WERI-Rb-1 (cell line): Measurements from ENCODE around the gene CD69.
A peak's percentile ranks its signal among the peaks of the same experiment; 100 is the strongest.

ENCODE experiments used
- DNase-seq: peaks from one replicate; pipeline ENCODE4 v3.0.0-alpha.2; 2020
- H3K27ac ChIP-seq: fragments of 250-450 bp; sonication (Bioruptor Pico); 2 replicates; pipeline ENCODE4 v1.5.1; 2020; ENCODE audit warnings: mild to moderate bottlenecking, moderate library complexity
- H3K27me3 ChIP-seq: fragments of 250-450 bp; sonication (Bioruptor Pico); 2 replicates; pipeline ENCODE4 v1.5.1; 2021; ENCODE audit warnings: mild to moderate bottlenecking, low read depth, moderate library complexity; ENCODE audit not compliant: insufficient read depth, severe bottlenecking
- H3K36me3 ChIP-seq: fragments of 250-450 bp; sonication (Bioruptor Pico); 2 replicates; pipeline ENCODE4 v1.5.1; 2020; ENCODE audit warnings: mild to moderate bottlenecking, moderate library complexity
- H3K4me3 ChIP-seq: 2 replicates; pipeline ENCODE4 v1.5.1; 2011; ENCODE audit warnings: low read depth, mild to moderate bottlenecking, control low read depth, low read length
- H3K9me3 ChIP-seq: fragments of 250-450 bp; sonication (Bioruptor Pico); 2 replicates; pipeline ENCODE4 v1.5.1; 2021; ENCODE audit warnings: mild to moderate bottlenecking, moderate library complexity; ENCODE audit not compliant: severe bottlenecking
- TF ChIP-seq, protein P1 (sequence below): IDR thresholded peaks from 2 replicates; pipeline ENCODE4 v1.5.1; 2011; ENCODE audit warnings: low read depth, mild to moderate bottlenecking, control low read depth, inconsistent platforms, low read length

CD69 gene

DNA sequence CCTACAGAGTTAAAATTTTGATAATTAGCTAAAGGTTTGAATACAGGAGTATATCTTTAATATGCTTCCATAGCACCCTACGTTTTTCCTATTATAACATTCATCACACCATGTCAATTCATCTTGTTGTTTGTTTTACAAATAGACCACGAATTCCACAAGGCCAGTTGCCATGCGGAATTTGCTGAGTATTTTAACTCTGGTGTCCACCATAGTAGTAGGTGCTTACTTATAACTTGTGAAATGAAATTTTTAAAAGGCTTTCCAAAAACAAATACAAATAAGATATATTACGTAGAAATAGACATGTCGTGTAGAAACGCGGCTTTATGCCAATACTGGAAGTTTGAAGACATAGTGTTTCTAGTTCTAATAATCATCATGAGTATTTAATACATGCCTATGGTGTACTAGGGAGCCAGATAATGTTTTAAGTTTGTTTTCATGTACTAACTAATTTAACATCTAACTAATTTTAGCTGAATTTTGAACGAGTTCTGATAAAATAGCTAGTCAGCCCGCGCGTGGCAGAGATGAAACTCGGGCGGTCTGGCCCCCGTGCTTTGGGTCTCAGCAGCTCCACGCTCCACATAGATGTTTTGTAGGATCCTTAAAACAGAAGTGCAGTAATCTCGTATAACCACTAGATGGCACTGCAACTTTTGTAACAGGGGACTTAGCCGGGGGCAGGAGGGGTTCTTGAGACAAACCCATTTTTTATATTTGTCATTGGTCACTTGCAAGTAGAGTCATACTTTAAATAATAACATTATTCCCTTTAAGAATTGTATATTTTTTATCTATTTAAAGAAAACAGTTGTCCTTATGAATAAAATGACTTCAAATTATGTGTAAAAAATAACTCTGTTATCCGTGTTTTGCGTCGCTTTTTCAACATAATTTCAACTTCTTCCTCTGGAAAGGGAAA lies 10.2 kb downstream of the CD69 start:
- Histone ChIP-seq H3K9me3 (no peaks in the 10 kb centered on the region), H3K36me3 (no peaks in the 10 kb centered on the region), H3K27ac (no peak overlapping the region), H3K27me3 (no peaks in the 10 kb centered on the region), H3K4me3 (peak overlapping the region; percentile 10)
- TF ChIP-seq, protein P1, sequence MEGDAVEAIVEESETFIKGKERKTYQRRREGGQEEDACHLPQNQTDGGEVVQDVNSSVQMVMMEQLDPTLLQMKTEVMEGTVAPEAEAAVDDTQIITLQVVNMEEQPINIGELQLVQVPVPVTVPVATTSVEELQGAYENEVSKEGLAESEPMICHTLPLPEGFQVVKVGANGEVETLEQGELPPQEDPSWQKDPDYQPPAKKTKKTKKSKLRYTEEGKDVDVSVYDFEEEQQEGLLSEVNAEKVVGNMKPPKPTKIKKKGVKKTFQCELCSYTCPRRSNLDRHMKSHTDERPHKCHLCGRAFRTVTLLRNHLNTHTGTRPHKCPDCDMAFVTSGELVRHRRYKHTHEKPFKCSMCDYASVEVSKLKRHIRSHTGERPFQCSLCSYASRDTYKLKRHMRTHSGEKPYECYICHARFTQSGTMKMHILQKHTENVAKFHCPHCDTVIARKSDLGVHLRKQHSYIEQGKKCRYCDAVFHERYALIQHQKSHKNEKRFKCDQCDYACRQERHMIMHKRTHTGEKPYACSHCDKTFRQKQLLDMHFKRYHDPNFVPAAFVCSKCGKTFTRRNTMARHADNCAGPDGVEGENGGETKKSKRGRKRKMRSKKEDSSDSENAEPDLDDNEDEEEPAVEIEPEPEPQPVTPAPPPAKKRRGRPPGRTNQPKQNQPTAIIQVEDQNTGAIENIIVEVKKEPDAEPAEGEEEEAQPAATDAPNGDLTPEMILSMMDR = peak; percentile 60
- DNase-seq = peak; percentile 42

DNA sequence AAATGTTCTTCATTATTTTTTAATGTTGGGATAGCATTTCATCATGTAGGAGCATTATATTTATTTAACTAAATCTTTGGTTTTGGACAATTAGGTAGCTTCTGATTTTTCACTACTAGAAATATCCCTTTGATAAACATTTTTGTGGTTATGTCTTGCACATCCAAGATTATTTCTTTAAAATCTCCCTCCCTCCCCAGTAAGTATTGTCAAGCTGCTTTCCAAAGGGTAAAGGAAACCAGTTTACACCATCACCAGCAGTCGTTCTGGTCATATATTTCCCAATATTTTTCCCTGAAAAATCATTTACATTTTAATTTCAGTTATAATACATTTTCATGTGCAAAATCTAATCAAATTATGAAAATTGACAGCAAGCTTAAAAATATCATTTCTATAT lies 11.1 kb downstream of the CD69 start:
- no peaks in the 10 kb centered on the region for H3K27me3 ChIP-seq
- H3K36me3 ChIP-seq = no peaks in the 10 kb centered on the region
- no peak overlapping the region for H3K27ac ChIP-seq
- DNase-seq = no peak
- H3K9me3 ChIP-seq = no peaks in the 10 kb centered on the region
- H3K4me3 ChIP-seq = no peak overlapping the region
- TF ChIP-seq, protein P1 = no peak

- H3K27me3 ChIP-seq = no peaks in the 10 kb centered on the region
- no peak overlapping the region for H3K4me3 ChIP-seq
- H3K27ac ChIP-seq = no peak overlapping the region
- no peak for DNase-seq
- H3K9me3 ChIP-seq = no peaks in the 10 kb centered on the region
- H3K36me3 ChIP-seq = no peaks in the 10 kb centered on the region
- TF ChIP-seq, protein P1 = no peak
Observed at GRCh38 chr12:9745199-9745598, 15.5 kb downstream of the CD69 start.

- DNase-seq = no peak
- H3K9me3 ChIP-seq = no peaks in the 10 kb centered on the region
- no peaks in the 10 kb centered on the region for H3K27me3 ChIP-seq
- H3K4me3 ChIP-seq = no peak overlapping the region
- no peak overlapping the region for H3K27ac ChIP-seq
- H3K36me3 ChIP-seq = no peaks in the 10 kb centered on the region
- TF ChIP-seq, protein P1 = no peak
Observed at GRCh38 chr12:9742661-9743060, 18.0 kb downstream of the CD69 start.

- DNase-seq = no peak
Observed at GRCh38 chr12:9741726-9742125, 19.0 kb downstream of the CD69 start.

More at GRCh38 chr12:9741726-9742125, 19.0 kb downstream of the CD69 start:
- no peaks in the 10 kb centered on the region for H3K9me3 ChIP-seq
- TF ChIP-seq, protein P1 = no peak
- no peak overlapping the region for H3K4me3 ChIP-seq
- no peaks in the 10 kb centered on the region for H3K36me3 ChIP-seq
- no peak overlapping the region for H3K27ac ChIP-seq
- no peaks in the 10 kb centered on the region for H3K27me3 ChIP-seq
